Measurements from ENCODE around the gene TEKT5.

DNA sequence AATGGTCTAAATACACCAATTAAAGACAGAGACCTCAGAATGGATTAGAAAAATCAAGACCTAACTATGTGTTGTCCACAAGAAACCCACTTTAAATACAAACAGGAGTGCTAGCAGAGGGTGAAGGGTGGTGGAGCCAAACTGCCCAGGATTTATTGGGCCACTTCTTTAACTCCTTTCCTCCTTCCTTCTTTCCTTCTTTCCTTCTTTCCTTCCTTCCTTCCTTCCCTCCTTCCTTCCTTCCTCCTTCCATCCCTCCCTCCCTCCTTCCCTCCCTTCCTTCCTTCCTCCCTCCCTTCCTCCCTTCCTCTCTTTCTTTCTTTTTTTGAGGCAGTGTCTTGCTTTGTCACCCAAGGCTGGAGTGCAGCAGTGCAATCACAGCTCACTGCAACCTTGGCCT lies 80.0 kb downstream of the TEKT5 start:
- TF ChIP-seq EZH2 (IDR thresholded peaks at IDR 0.05; ENCODE audit: insufficient read depth, poor library complexity, severe bottlenecking) = no peak
- no peak for TF ChIP-seq EZH2phosphoT487 (IDR thresholded peaks at IDR 0.05; ENCODE audit: insufficient read depth, low read depth)
